Chondrocyte (in vitro differentiated cells): Measurements from ENCODE around the gene LCE4A. TPM values are rescaled to one million over a fixed set of nuclear protein-coding genes. Genes with fewer than 3 reads are reported as not detected.
"Not testable (repeated sequence)": the region's sequence is repeated elsewhere in the genome, so short reads cannot be mapped to it uniquely, and the experiment has no call there.

ENCODE experiments used
- DNase-seq: peaks from one replicate; pipeline ENCODE4 v3.0.0; 2021; ENCODE audit warnings: mixed read lengths, low spot score
- H3K27ac Mint-ChIP-seq: one replicate; pipeline ENCODE4 v1.8.0; 2021; ENCODE audit warnings: mild to moderate bottlenecking, moderate library complexity, mixed read lengths; ENCODE audit not compliant: unreplicated experiment
- H3K27me3 Mint-ChIP-seq: 2 replicates; pipeline ENCODE4 v1.8.0; 2021; ENCODE audit warnings: low read depth, mixed read lengths
- H3K36me3 Mint-ChIP-seq: 2 replicates; pipeline ENCODE4 v1.8.0; 2021; ENCODE audit warnings: low read depth, mixed read lengths
- H3K4me1 Mint-ChIP-seq: 2 replicates; pipeline ENCODE4 v1.8.0; 2021; ENCODE audit warnings: low read depth, mild to moderate bottlenecking, mixed read lengths
- H3K4me3 Mint-ChIP-seq: one replicate; pipeline ENCODE4 v1.8.0; 2021; ENCODE audit warnings: mild to moderate bottlenecking, moderate library complexity, mixed read lengths; ENCODE audit not compliant: unreplicated experiment
- H3K9me3 Mint-ChIP-seq: 2 replicates; pipeline ENCODE4 v1.8.0; 2021; ENCODE audit warnings: low read depth, mixed read lengths
- long read RNA-seq: library from polyadenylated mRNA; stranded (forward); transcript quantifications from one replicate; pipeline ENCODE4 v2.0.0, GENCODE V29; 2021
- total RNA-seq: library from RNA; stranded (reverse); gene quantifications from 3 replicates; pipeline ENCODE4 v1.2.1, GENCODE V29; 2021
- TF ChIP-seq, protein P1 (sequence below): fragments of 200-600 bp; sonication (generic); IDR thresholded peaks from 2 replicates; pipeline ENCODE4 v1.5.0; 2021; ENCODE audit warnings: antibody characterized with exemption, mild to moderate bottlenecking, moderate library complexity

LCE4A gene
- total RNA-seq = not detected in 3 replicates
- long read RNA-seq = 0 reads

- TF ChIP-seq, protein P1, sequence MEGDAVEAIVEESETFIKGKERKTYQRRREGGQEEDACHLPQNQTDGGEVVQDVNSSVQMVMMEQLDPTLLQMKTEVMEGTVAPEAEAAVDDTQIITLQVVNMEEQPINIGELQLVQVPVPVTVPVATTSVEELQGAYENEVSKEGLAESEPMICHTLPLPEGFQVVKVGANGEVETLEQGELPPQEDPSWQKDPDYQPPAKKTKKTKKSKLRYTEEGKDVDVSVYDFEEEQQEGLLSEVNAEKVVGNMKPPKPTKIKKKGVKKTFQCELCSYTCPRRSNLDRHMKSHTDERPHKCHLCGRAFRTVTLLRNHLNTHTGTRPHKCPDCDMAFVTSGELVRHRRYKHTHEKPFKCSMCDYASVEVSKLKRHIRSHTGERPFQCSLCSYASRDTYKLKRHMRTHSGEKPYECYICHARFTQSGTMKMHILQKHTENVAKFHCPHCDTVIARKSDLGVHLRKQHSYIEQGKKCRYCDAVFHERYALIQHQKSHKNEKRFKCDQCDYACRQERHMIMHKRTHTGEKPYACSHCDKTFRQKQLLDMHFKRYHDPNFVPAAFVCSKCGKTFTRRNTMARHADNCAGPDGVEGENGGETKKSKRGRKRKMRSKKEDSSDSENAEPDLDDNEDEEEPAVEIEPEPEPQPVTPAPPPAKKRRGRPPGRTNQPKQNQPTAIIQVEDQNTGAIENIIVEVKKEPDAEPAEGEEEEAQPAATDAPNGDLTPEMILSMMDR = no peak
- H3K4me3 Mint-ChIP-seq = no peak within 1 kb of the TSS
- H3K4me1 Mint-ChIP-seq = no peaks in the 10 kb centered on the region
- no peaks in the 10 kb centered on the region for H3K27me3 Mint-ChIP-seq
- no peak for DNase-seq
- no peaks in the 10 kb centered on the region for H3K36me3 Mint-ChIP-seq
- H3K9me3 Mint-ChIP-seq = peaks cover 15% of the 10 kb centered on the region
- no peak within 1 kb of the TSS for H3K27ac Mint-ChIP-seq
Measured at GRCh38 chr1:152707860-152708259, at the start of gene LCE4A. TSS of gene LCE4A (plus strand) at chr1:152708160. CDS start at chr1:152709076, 916 bp downstream.

- TF ChIP-seq, protein P1 = no peak
- no peaks in the 10 kb centered on the region for H3K9me3 Mint-ChIP-seq
Measured at GRCh38 chr1:152658649-152659048, 49.3 kb upstream of the LCE4A start.

DNA sequence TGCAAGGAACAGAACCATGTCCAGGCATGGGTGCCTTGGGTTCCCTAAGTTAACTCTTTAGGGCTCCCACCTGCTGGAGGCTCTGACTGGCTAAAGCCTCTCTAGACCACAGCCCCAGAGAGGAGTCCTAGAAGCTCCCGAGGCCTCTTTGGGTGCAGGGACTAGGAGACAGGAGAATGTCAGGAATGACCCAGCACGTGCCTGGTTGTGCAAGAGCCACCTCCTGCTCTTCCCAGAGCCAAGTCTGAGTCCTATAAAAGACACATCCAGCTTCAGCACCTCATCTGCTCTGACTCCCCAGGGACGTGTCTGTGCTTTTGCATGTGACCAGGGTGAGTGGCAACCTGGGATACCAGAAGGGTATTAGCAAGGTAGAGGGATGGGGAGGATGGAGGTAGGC, 44.9 kb upstream of the LCE4A start, which contains the start of gene LCE2D:
TSS of gene LCE2D (plus strand) at position 283 of the 400 bp plus-strand sequence. CDS start 726 bp downstream, outside the sequence.
- no peaks in the 10 kb centered on the region for H3K36me3 Mint-ChIP-seq
- peaks cover 1% of the 10 kb centered on the region for H3K27me3 Mint-ChIP-seq
- no peaks in the 10 kb centered on the region for H3K4me1 Mint-ChIP-seq
- H3K4me3 Mint-ChIP-seq = no peak within 1 kb of the TSS
- peaks cover 7% of the 10 kb centered on the region for H3K9me3 Mint-ChIP-seq
- TF ChIP-seq, protein P1 = no peak
- DNase-seq = no peak
- no peak within 1 kb of the TSS for H3K27ac Mint-ChIP-seq

More at GRCh38 chr1:152658649-152659048, 49.3 kb upstream of the LCE4A start:
- no peaks in the 10 kb centered on the region for H3K4me1 Mint-ChIP-seq
- H3K27me3 Mint-ChIP-seq = peaks cover 1% of the 10 kb centered on the region
- no peak overlapping the region for H3K27ac Mint-ChIP-seq
- H3K36me3 Mint-ChIP-seq = no peaks in the 10 kb centered on the region
- no peak overlapping the region for H3K4me3 Mint-ChIP-seq
- DNase-seq = no peak

DNA sequence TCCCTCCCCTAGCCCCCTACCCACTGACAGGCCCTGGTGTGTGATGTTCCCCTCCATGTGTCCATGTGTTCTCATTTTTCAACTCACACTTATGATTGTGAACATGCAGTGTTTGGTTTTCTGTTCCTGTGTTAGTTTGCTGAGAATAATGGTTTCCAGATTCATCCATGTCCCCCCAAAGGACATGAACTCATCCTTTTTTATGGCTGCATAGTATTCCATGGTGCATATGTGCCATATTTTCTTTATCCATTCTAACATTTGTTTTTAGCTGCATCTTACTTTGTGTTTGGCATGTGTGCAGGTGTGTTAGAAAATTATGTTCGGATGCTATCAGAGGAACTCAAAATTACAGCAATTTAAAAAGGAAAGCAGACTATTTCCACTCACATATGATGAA, 41.8 kb upstream of the LCE4A start:
- not testable (repeated sequence) for DNase-seq, H3K4me1 Mint-ChIP-seq, H3K36me3 Mint-ChIP-seq, H3K27me3 Mint-ChIP-seq, H3K9me3 Mint-ChIP-seq, H3K27ac Mint-ChIP-seq, H3K4me3 Mint-ChIP-seq

DNA sequence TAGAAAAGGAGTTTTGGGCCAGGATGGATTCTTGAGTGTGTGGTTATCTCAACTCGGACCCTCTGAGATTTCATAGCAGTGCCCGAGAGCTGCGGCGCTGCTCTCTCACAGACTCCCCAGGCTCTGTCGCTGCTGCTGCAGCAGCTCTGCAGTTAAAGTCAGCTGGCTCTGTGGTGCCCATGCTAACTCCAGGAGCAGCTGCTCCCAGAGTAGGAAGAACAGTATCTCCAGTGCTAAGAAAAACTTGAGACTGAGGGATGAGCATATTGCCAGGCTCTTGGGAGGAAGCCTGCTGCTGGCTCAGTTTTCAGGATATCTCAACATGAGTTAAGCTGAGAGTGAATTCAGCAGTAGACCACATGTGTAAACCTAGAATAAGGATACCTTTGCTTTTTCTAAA, 40.3 kb upstream of the LCE4A start:
- no peak overlapping the region for H3K4me3 Mint-ChIP-seq
- no peaks in the 10 kb centered on the region for H3K4me1 Mint-ChIP-seq
- no peak for DNase-seq
- peaks cover 10% of the 10 kb centered on the region for H3K9me3 Mint-ChIP-seq
- no peaks in the 10 kb centered on the region for H3K36me3 Mint-ChIP-seq
- no peaks in the 10 kb centered on the region for H3K27me3 Mint-ChIP-seq
- no peak overlapping the region for H3K27ac Mint-ChIP-seq
- TF ChIP-seq, protein P1 = no peak

DNA sequence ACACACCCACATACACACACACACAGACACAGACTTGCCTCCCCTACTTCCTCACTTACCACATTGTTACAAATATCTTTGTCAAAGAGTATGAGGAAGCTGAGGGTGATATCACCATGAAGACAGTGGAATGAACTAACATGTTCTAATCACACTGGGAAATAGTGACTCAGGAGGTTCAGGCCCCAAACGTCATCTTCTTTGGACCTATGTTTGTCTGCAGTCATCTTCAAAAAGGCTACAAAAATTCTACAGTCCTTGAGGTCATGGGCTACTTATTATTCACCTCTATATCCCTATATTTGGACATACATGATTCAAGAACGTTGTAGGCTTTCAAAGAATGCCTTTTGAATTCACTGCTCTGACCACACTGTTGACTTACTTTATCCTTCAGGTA, 34.9 kb upstream of the LCE4A start:
- no peaks in the 10 kb centered on the region for H3K4me1 Mint-ChIP-seq
- no peak overlapping the region for H3K4me3 Mint-ChIP-seq
- peaks cover 8% of the 10 kb centered on the region for H3K9me3 Mint-ChIP-seq

GRCh38 chr1:152674983-152675382, 33.0 kb upstream of the LCE4A start, which contains the start of gene LCE2C:
TSS of gene LCE2C (plus strand) at chr1:152675279. CDS start at chr1:152676016, 737 bp downstream.
- not testable (repeated sequence) for H3K4me3 Mint-ChIP-seq, H3K4me1 Mint-ChIP-seq, H3K27me3 Mint-ChIP-seq, H3K27ac Mint-ChIP-seq, H3K36me3 Mint-ChIP-seq, H3K9me3 Mint-ChIP-seq, DNase-seq

More for the DNA sequence above, 34.9 kb upstream of the LCE4A start:
- no peak for DNase-seq
- no peaks in the 10 kb centered on the region for H3K36me3 Mint-ChIP-seq
- no peak overlapping the region for H3K27ac Mint-ChIP-seq
- H3K27me3 Mint-ChIP-seq = no peaks in the 10 kb centered on the region
- TF ChIP-seq, protein P1 = no peak
